ENCODE measurements around the gene DMXL2.

DNA sequence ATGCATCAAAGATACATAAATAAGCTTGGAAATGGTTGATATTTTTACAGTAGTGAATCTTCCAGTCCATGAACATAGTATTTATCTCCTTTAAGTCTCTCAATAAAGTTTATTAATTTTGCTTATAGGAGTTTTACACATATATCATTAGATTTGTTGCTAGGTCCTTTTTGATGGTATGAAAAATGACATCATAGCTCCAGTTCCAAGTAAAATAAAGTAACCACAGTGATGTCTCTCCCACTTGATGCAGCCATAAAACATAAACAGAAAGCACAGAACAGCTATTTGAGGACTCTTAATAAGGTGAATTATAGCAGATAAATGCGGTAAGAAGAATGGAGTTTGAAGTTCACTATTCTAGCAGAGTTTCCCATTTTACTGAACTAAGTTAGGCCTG is 20.8 kb downstream of the DMXL2 start:
- TF ChIP-seq GATA3 (IDR thresholded peaks at IDR 0.05; ENCODE audit: low read depth, low read length) (no peak), GATA2 (IDR thresholded peaks at IDR 0.05; ENCODE audit: low read depth, low read length) (no peak)
